ENCODE data around the gene TOP1.

- TF ChIP-seq POLR2AphosphoS5 (IDR thresholded peaks at IDR 0.05; ENCODE audit: insufficient read depth in 1 of 2, low read depth in 1 of 2) (no peak), CTCF (IDR thresholded peaks at IDR 0.05) (no peak)
Observed at GRCh38 chr20:41054847-41055230, 26.2 kb downstream of the TOP1 start.

All from vagina (tissue), 2 donors.